WTC11 (cell line): Measurements from ENCODE around the gene IVD. TPM values are rescaled to one million over a fixed set of nuclear protein-coding genes. Genes with fewer than 3 reads are reported as not detected.
A peak's percentile ranks its signal among the peaks of the same experiment; 100 is the strongest.

Source experiments
- ATF1 ChIP-seq: sonication (generic); formaldehyde crosslinking; IDR thresholded peaks from 2 replicates; pipeline ENCODE4 v1.8.1; 2023; ENCODE audit warnings: mild to moderate bottlenecking, moderate library complexity, missing genetic modification reagents
- FOXP1 ChIP-seq: sonication (generic); formaldehyde crosslinking; IDR thresholded peaks from 2 replicates; pipeline ENCODE4 v1.8.0; 2022; ENCODE audit warnings: missing genetic modification reagents, mild to moderate bottlenecking, moderate library complexity, borderline replicate concordance
- GABPB1 ChIP-seq: sonication (generic); formaldehyde crosslinking; IDR thresholded peaks from 2 replicates; pipeline ENCODE4 v1.8.1; 2023; ENCODE audit warnings: mild to moderate bottlenecking, missing genetic modification reagents
- JAZF1 ChIP-seq: fragments of 250-450 bp; sonication (Bioruptor Pico); IDR thresholded peaks from 2 replicates; pipeline ENCODE4 v1.9.0; 2021; ENCODE audit warnings: moderate library complexity, mild to moderate bottlenecking, inconsistent platforms
- NR2C2 ChIP-seq: sonication (generic); formaldehyde crosslinking; IDR thresholded peaks from 2 replicates; pipeline ENCODE4 v1.8.0; 2022; ENCODE audit warnings: mild to moderate bottlenecking, missing genetic modification reagents
- NR3C1 ChIP-seq: sonication (generic); formaldehyde crosslinking; conservative IDR thresholded peaks from 2 replicates; pipeline ENCODE4 v1.8.1; 2023; ENCODE audit warnings: low read depth, mild to moderate bottlenecking, missing genetic modification reagents
- RELA ChIP-seq: sonication (generic); formaldehyde crosslinking; IDR thresholded peaks from 2 replicates; pipeline ENCODE4 v1.8.1; 2022; ENCODE audit warnings: missing genetic modification reagents, mild to moderate bottlenecking, borderline replicate concordance
- TEAD1 ChIP-seq: sonication (generic); formaldehyde crosslinking; IDR thresholded peaks from 2 replicates; pipeline ENCODE4 v1.8.0; 2022; ENCODE audit warnings: mild to moderate bottlenecking, missing genetic modification reagents
- TEAD4 ChIP-seq: sonication (generic); formaldehyde crosslinking; IDR thresholded peaks from 2 replicates; pipeline ENCODE4 v1.8.0; 2022; ENCODE audit warnings: mild to moderate bottlenecking, missing genetic modification reagents
- ZNF138 ChIP-seq: sonication (generic); formaldehyde crosslinking; conservative IDR thresholded peaks from 2 replicates; pipeline ENCODE4 v1.8.1; 2022; ENCODE audit warnings: mild to moderate bottlenecking, moderate library complexity, missing genetic modification reagents
- ZNF317 ChIP-seq: sonication (generic); formaldehyde crosslinking; IDR thresholded peaks from 2 replicates; pipeline ENCODE4 v1.8.1; 2023; ENCODE audit warnings: low read depth, mild to moderate bottlenecking, moderate library complexity, missing genetic modification reagents, borderline replicate concordance
- ZNF416 ChIP-seq: fragments of 250-450 bp; sonication (Bioruptor Pico); IDR thresholded peaks from 2 replicates; pipeline ENCODE4 v1.9.0; 2021; ENCODE audit warnings: mild to moderate bottlenecking, inconsistent platforms
- ZNF423 ChIP-seq: fragments of 250-450 bp; sonication (Bioruptor Pico); IDR thresholded peaks from 2 replicates; pipeline ENCODE4 v2.1.2; 2022; ENCODE audit warnings: mild to moderate bottlenecking, moderate library complexity
- total RNA-seq: library from RNA; stranded (reverse); gene quantifications from 3 replicates; pipeline ENCODE4 v1.2.3, GENCODE V29; 2021
- TF ChIP-seq, protein P1 (sequence below): sonication (generic); formaldehyde crosslinking; IDR thresholded peaks from 2 replicates; pipeline ENCODE4 v1.8.1; 2023; ENCODE audit warnings: mild to moderate bottlenecking, missing genetic modification reagents, moderate library complexity
- TF ChIP-seq, protein P2 (sequence below): fragments of 250-450 bp; sonication (Bioruptor Pico); conservative IDR thresholded peaks from 2 replicates; pipeline ENCODE4 v1.9.0; 2021; ENCODE audit warnings: mild to moderate bottlenecking
- TF ChIP-seq, protein P3 (sequence below): sonication (generic); formaldehyde crosslinking; IDR thresholded peaks from 2 replicates; pipeline ENCODE4 v1.8.0; 2023; ENCODE audit warnings: missing genetic modification reagents
- TF ChIP-seq, protein P4 (sequence below): sonication (generic); formaldehyde crosslinking; IDR thresholded peaks from 2 replicates; pipeline ENCODE4 v1.8.1; 2022; ENCODE audit warnings: mild to moderate bottlenecking, moderate library complexity, missing genetic modification reagents
- TF ChIP-seq, protein P5 (sequence below): sonication (generic); formaldehyde crosslinking; IDR thresholded peaks from 2 replicates; pipeline ENCODE4 v1.8.1; 2023; ENCODE audit warnings: mild to moderate bottlenecking, missing genetic modification reagents, moderate library complexity
- TF ChIP-seq, protein P6 (sequence below): fragments of 250-450 bp; sonication (Bioruptor Pico); IDR thresholded peaks from 2 replicates; pipeline ENCODE4 v1.9.0; 2021; ENCODE audit warnings: mild to moderate bottlenecking, borderline replicate concordance
- TF ChIP-seq, protein P7 (sequence below): fragments of 250-450 bp; sonication (Bioruptor Pico); IDR thresholded peaks from 2 replicates; pipeline ENCODE4 v2.1.2; 2022; ENCODE audit warnings: mild to moderate bottlenecking, moderate library complexity
- TF ChIP-seq, protein P8 (sequence below): fragments of 200-600 bp; IDR thresholded peaks from 2 replicates; pipeline ENCODE4 v1.8.0; 2022; ENCODE audit warnings: antibody characterized with exemption
- TF ChIP-seq, protein P9 (sequence below): sonication (generic); formaldehyde crosslinking; IDR thresholded peaks from 2 replicates; pipeline ENCODE4 v1.8.1; 2023; ENCODE audit warnings: mild to moderate bottlenecking, moderate library complexity, missing genetic modification reagents

IVD gene
- total RNA-seq, 1 experiment from 2014 or later = 96.1 TPM

DNA sequence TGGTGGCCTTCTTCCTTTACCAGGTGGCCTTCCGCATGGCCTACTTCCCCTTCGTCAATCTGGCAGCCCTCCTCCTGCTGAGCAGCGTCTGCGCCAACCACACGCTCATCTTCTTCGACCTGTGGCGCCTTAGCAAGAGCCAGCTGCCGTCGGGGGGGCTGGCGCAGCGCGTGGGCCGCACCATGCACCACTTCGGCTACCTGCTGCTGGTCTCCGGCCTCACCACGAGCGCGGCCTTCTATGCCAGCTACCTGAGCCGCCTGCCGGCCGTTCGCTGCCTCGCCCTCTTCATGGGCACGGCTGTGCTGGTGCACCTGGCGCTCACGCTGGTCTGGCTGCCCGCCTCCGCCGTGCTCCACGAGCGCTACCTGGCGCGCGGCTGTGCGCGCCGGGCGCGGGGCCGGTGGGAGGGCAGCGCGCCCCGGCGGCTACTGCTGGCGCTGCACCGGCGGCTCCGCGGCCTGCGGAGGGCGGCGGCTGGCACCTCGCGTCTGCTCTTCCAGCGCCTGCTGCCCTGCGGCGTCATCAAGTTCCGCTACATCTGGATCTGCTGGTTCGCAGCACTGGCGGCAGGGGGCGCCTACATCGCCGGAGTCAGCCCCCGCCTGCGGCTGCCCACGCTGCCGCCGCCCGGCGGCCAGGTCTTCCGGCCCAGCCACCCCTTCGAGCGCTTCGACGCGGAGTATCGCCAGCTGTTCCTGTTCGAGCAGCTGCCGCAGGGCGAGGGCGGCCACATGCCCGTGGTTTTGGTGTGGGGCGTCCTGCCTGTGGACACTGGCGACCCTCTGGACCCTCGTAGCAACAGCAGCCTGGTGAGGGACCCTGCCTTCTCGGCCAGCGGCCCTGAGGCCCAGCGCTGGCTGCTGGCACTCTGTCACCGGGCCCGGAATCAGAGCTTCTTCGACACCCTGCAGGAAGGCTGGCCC lies 37.6 kb upstream of the IVD start (continued):
- TF ChIP-seq, protein P1, sequence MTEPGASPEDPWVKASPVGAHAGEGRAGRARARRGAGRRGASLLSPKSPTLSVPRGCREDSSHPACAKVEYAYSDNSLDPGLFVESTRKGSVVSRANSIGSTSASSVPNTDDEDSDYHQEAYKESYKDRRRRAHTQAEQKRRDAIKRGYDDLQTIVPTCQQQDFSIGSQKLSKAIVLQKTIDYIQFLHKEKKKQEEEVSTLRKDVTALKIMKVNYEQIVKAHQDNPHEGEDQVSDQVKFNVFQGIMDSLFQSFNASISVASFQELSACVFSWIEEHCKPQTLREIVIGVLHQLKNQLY (CRISPR knock-in tag) = no peak
- TF ChIP-seq ZNF423 (CRISPR knock-in tag) (0 out of 2 replicates have a peak, but pooled peaks have one; percentile 34), NR2C2 (CRISPR knock-in tag) (peak; percentile 89), JAZF1 (CRISPR knock-in tag) (no peak), NR3C1 (CRISPR knock-in tag) (peak; percentile 96; the same call in 1 of the 2 replicates), FOXP1 (CRISPR knock-in tag) (peak; percentile 100), ZNF317 (CRISPR knock-in tag) (peak; percentile 86; the same call in 1 of the 2 replicates), ZNF416 (CRISPR knock-in tag) (no peak), GABPB1 (CRISPR knock-in tag) (peak; percentile 79), TEAD4 (CRISPR knock-in tag) (peak; percentile 96), ATF1 (peak; percentile 91), TEAD1 (peak; percentile 98), ZNF138 (CRISPR knock-in tag) (peak; percentile 98), RELA (peak; percentile 98)
- TF ChIP-seq, protein P2, sequence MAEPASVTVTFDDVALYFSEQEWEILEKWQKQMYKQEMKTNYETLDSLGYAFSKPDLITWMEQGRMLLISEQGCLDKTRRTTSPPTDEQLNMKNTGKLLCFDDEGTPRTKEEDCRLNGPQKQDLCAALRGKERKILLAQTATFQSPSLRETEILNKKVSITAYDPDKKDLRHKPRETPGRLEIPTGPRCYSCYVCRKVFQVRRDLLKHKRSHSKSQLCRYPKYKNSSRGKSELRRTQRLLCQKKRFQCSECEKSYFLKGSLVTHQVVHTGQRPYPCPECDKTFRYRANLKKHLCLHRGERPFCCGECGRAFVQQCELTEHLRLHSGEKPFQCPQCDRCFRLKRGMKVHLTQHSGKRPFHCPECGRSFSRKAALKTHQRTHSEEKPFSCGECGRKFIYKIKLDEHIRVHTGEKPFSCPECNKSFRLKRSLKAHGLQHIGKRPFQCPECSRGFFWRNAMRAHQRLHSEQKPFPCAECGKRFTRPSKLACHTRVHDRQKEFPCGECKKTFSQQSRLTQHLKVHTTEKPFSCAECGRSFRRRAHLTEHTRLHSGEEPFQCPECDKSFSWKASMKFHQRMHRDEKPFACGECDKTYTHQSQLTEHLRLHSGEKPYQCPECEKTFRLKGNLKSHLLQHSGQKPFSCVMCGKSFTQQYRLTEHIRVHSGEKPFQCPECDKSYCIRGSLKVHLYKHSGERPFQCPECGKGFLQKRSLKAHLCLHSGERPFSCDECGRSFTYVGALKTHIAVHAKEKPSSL = no peak
- TF ChIP-seq, protein P3, sequence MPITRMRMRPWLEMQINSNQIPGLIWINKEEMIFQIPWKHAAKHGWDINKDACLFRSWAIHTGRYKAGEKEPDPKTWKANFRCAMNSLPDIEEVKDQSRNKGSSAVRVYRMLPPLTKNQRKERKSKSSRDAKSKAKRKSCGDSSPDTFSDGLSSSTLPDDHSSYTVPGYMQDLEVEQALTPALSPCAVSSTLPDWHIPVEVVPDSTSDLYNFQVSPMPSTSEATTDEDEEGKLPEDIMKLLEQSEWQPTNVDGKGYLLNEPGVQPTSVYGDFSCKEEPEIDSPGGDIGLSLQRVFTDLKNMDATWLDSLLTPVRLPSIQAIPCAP (CRISPR knock-in tag) = peak; percentile 97
- TF ChIP-seq, protein P4, sequence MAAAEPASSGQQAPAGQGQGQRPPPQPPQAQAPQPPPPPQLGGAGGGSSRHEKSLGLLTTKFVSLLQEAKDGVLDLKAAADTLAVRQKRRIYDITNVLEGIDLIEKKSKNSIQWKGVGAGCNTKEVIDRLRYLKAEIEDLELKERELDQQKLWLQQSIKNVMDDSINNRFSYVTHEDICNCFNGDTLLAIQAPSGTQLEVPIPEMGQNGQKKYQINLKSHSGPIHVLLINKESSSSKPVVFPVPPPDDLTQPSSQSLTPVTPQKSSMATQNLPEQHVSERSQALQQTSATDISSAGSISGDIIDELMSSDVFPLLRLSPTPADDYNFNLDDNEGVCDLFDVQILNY = peak; percentile 96
- TF ChIP-seq, protein P5, sequence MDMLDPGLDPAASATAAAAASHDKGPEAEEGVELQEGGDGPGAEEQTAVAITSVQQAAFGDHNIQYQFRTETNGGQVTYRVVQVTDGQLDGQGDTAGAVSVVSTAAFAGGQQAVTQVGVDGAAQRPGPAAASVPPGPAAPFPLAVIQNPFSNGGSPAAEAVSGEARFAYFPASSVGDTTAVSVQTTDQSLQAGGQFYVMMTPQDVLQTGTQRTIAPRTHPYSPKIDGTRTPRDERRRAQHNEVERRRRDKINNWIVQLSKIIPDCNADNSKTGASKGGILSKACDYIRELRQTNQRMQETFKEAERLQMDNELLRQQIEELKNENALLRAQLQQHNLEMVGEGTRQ = 0 out of 2 replicates have a peak, but pooled peaks have one; percentile 15
- TF ChIP-seq, protein P6, sequence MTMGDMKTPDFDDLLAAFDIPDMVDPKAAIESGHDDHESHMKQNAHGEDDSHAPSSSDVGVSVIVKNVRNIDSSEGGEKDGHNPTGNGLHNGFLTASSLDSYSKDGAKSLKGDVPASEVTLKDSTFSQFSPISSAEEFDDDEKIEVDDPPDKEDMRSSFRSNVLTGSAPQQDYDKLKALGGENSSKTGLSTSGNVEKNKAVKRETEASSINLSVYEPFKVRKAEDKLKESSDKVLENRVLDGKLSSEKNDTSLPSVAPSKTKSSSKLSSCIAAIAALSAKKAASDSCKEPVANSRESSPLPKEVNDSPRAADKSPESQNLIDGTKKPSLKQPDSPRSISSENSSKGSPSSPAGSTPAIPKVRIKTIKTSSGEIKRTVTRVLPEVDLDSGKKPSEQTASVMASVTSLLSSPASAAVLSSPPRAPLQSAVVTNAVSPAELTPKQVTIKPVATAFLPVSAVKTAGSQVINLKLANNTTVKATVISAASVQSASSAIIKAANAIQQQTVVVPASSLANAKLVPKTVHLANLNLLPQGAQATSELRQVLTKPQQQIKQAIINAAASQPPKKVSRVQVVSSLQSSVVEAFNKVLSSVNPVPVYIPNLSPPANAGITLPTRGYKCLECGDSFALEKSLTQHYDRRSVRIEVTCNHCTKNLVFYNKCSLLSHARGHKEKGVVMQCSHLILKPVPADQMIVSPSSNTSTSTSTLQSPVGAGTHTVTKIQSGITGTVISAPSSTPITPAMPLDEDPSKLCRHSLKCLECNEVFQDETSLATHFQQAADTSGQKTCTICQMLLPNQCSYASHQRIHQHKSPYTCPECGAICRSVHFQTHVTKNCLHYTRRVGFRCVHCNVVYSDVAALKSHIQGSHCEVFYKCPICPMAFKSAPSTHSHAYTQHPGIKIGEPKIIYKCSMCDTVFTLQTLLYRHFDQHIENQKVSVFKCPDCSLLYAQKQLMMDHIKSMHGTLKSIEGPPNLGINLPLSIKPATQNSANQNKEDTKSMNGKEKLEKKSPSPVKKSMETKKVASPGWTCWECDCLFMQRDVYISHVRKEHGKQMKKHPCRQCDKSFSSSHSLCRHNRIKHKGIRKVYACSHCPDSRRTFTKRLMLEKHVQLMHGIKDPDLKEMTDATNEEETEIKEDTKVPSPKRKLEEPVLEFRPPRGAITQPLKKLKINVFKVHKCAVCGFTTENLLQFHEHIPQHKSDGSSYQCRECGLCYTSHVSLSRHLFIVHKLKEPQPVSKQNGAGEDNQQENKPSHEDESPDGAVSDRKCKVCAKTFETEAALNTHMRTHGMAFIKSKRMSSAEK (CRISPR knock-in tag) = no peak
- TF ChIP-seq, protein P7, sequence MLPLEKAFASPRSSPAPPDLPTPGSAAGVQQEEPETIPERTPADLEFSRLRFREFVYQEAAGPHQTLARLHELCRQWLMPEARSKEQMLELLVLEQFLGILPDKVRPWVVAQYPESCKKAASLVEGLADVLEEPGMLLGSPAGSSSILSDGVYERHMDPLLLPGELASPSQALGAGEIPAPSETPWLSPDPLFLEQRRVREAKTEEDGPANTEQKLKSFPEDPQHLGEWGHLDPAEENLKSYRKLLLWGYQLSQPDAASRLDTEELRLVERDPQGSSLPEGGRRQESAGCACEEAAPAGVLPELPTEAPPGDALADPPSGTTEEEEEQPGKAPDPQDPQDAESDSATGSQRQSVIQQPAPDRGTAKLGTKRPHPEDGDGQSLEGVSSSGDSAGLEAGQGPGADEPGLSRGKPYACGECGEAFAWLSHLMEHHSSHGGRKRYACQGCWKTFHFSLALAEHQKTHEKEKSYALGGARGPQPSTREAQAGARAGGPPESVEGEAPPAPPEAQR = no peak
- TF ChIP-seq, protein P8, sequence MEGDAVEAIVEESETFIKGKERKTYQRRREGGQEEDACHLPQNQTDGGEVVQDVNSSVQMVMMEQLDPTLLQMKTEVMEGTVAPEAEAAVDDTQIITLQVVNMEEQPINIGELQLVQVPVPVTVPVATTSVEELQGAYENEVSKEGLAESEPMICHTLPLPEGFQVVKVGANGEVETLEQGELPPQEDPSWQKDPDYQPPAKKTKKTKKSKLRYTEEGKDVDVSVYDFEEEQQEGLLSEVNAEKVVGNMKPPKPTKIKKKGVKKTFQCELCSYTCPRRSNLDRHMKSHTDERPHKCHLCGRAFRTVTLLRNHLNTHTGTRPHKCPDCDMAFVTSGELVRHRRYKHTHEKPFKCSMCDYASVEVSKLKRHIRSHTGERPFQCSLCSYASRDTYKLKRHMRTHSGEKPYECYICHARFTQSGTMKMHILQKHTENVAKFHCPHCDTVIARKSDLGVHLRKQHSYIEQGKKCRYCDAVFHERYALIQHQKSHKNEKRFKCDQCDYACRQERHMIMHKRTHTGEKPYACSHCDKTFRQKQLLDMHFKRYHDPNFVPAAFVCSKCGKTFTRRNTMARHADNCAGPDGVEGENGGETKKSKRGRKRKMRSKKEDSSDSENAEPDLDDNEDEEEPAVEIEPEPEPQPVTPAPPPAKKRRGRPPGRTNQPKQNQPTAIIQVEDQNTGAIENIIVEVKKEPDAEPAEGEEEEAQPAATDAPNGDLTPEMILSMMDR = peak; percentile 77
- TF ChIP-seq, protein P9, sequence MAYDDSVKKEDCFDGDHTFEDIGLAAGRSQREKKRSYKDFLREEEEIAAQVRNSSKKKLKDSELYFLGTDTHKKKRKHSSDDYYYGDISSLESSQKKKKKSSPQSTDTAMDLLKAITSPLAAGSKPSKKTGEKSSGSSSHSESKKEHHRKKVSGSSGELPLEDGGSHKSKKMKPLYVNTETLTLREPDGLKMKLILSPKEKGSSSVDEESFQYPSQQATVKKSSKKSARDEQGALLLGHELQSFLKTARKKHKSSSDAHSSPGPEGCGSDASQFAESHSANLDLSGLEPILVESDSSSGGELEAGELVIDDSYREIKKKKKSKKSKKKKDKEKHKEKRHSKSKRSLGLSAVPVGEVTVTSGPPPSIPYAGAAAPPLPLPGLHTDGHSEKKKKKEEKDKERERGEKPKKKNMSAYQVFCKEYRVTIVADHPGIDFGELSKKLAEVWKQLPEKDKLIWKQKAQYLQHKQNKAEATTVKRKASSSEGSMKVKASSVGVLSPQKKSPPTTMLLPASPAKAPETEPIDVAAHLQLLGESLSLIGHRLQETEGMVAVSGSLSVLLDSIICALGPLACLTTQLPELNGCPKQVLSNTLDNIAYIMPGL (CRISPR knock-in tag) = peak; percentile 97
